ENCODE data around the gene TOGARAM1.

The TOGARAM1 gene

GRCh38 chr14:45094275-45094674, 132.3 kb downstream of the TOGARAM1 start:
- Histone ChIP-seq H3K27ac (ENCODE audit: low read length) (no peak overlapping the region), H3K4me3 (ENCODE audit: low read length) (no peak overlapping the region), H3K27me3 (ENCODE audit: insufficient read depth, low read length) (no peaks in the 10 kb centered on the region), H3K9ac (ENCODE audit: low read depth, low read length) (no peak overlapping the region), H3K9me3 (ENCODE audit: insufficient read depth, low read depth, low read length) (no peaks in the 10 kb centered on the region), H3K36me3 (ENCODE audit: insufficient read depth, low read depth, low read length) (peaks cover 43% of the 10 kb centered on the region), H3K4me1 (ENCODE audit: insufficient read depth, low read length) (no peaks in the 10 kb centered on the region)

- Histone ChIP-seq H3K4me3 (ENCODE audit: low read length) (no peak overlapping the region), H3K4me1 (ENCODE audit: insufficient read depth, low read length) (no peaks in the 10 kb centered on the region), H3K9me3 (ENCODE audit: insufficient read depth, low read depth, low read length) (no peaks in the 10 kb centered on the region), H3K27me3 (ENCODE audit: insufficient read depth, low read length) (no peaks in the 10 kb centered on the region), H3K27ac (ENCODE audit: low read length) (no peak overlapping the region), H3K36me3 (ENCODE audit: insufficient read depth, low read depth, low read length) (peaks cover 52% of the 10 kb centered on the region), H3K9ac (ENCODE audit: low read depth, low read length) (no peak overlapping the region)
Observed at GRCh38 chr14:45095143-45095542, 133.2 kb downstream of the TOGARAM1 start.

- Histone ChIP-seq H3K9me3 (ENCODE audit: insufficient read depth, low read depth, low read length) (no peaks in the 10 kb centered on the region), H3K4me3 (ENCODE audit: low read length) (no peak overlapping the region), H3K36me3 (ENCODE audit: insufficient read depth, low read depth, low read length) (peaks cover 63% of the 10 kb centered on the region), H3K27ac (ENCODE audit: low read length) (no peak overlapping the region), H3K4me1 (ENCODE audit: insufficient read depth, low read length) (no peaks in the 10 kb centered on the region), H3K27me3 (ENCODE audit: insufficient read depth, low read length) (no peaks in the 10 kb centered on the region), H3K9ac (ENCODE audit: low read depth, low read length) (no peak overlapping the region)
Observed at GRCh38 chr14:45096218-45096617, 134.2 kb downstream of the TOGARAM1 start.

GRCh38 chr14:45103806-45104205, 141.8 kb downstream of the TOGARAM1 start:
- Histone ChIP-seq H3K36me3 (ENCODE audit: insufficient read depth, low read depth, low read length) (peaks cover 96% of the 10 kb centered on the region), H3K4me1 (ENCODE audit: insufficient read depth, low read length) (no peaks in the 10 kb centered on the region; the same call in 1 of the 2 replicates), H3K9ac (ENCODE audit: low read depth, low read length) (no peak overlapping the region), H3K27ac (ENCODE audit: low read length) (no peak overlapping the region), H3K27me3 (ENCODE audit: insufficient read depth, low read length) (no peaks in the 10 kb centered on the region), H3K9me3 (ENCODE audit: insufficient read depth, low read depth, low read length) (no peaks in the 10 kb centered on the region), H3K4me3 (ENCODE audit: low read length) (no peak overlapping the region)

GRCh38 chr14:45104561-45104960, 142.6 kb downstream of the TOGARAM1 start:
- Histone ChIP-seq H3K9ac (ENCODE audit: low read depth, low read length) (no peak overlapping the region), H3K4me3 (ENCODE audit: low read length) (no peak overlapping the region), H3K36me3 (ENCODE audit: insufficient read depth, low read depth, low read length) (peaks cover 96% of the 10 kb centered on the region), H3K27me3 (ENCODE audit: insufficient read depth, low read length) (no peaks in the 10 kb centered on the region), H3K27ac (ENCODE audit: low read length) (no peak overlapping the region), H3K9me3 (ENCODE audit: insufficient read depth, low read depth, low read length) (no peaks in the 10 kb centered on the region), H3K4me1 (ENCODE audit: insufficient read depth, low read length) (no peaks in the 10 kb centered on the region; the same call in 1 of the 2 replicates)

- H3K36me3 ChIP-seq (ENCODE audit: insufficient read depth, low read depth, low read length) = peaks cover 98% of the 10 kb centered on the region
- no peak overlapping the region for H3K4me3 ChIP-seq (ENCODE audit: low read length)
- H3K4me1 ChIP-seq (ENCODE audit: insufficient read depth, low read length) = no peaks in the 10 kb centered on the region
- no peaks in the 10 kb centered on the region for H3K27me3 ChIP-seq (ENCODE audit: insufficient read depth, low read length)
- H3K27ac ChIP-seq (ENCODE audit: low read length) = no peak overlapping the region
- H3K9me3 ChIP-seq (ENCODE audit: insufficient read depth, low read depth, low read length) = no peaks in the 10 kb centered on the region
- no peak overlapping the region for H3K9ac ChIP-seq (ENCODE audit: low read depth, low read length)
Observed at GRCh38 chr14:45112896-45113781, 151.1 kb downstream of the TOGARAM1 start.

- H3K27ac ChIP-seq (ENCODE audit: low read length) = no peak overlapping the region
- no peak overlapping the region for H3K4me3 ChIP-seq (ENCODE audit: low read length)
- H3K9me3 ChIP-seq (ENCODE audit: insufficient read depth, low read depth, low read length) = no peaks in the 10 kb centered on the region
- no peak overlapping the region for H3K9ac ChIP-seq (ENCODE audit: low read depth, low read length)
- H3K27me3 ChIP-seq (ENCODE audit: insufficient read depth, low read length) = no peaks in the 10 kb centered on the region
- no peaks in the 10 kb centered on the region for H3K4me1 ChIP-seq (ENCODE audit: insufficient read depth, low read length)
- peaks cover 98% of the 10 kb centered on the region for H3K36me3 ChIP-seq (ENCODE audit: insufficient read depth, low read depth, low read length)
Observed at GRCh38 chr14:45114327-45114726, 152.3 kb downstream of the TOGARAM1 start.

GRCh38 chr14:45118594-45118993, 156.6 kb downstream of the TOGARAM1 start:
- Histone ChIP-seq H3K36me3 (ENCODE audit: insufficient read depth, low read depth, low read length) (peaks cover 97% of the 10 kb centered on the region), H3K9me3 (ENCODE audit: insufficient read depth, low read depth, low read length) (no peaks in the 10 kb centered on the region), H3K4me3 (ENCODE audit: low read length) (no peak overlapping the region), H3K27ac (ENCODE audit: low read length) (no peak overlapping the region), H3K27me3 (ENCODE audit: insufficient read depth, low read length) (no peaks in the 10 kb centered on the region), H3K4me1 (ENCODE audit: insufficient read depth, low read length) (no peaks in the 10 kb centered on the region), H3K9ac (ENCODE audit: low read depth, low read length) (no peak overlapping the region)

GRCh38 chr14:45120096-45120495, 158.1 kb downstream of the TOGARAM1 start:
- Histone ChIP-seq H3K36me3 (ENCODE audit: insufficient read depth, low read depth, low read length) (peaks cover 95% of the 10 kb centered on the region), H3K9me3 (ENCODE audit: insufficient read depth, low read depth, low read length) (no peaks in the 10 kb centered on the region), H3K27ac (ENCODE audit: low read length) (no peak overlapping the region), H3K4me3 (ENCODE audit: low read length) (no peak overlapping the region), H3K4me1 (ENCODE audit: insufficient read depth, low read length) (no peaks in the 10 kb centered on the region), H3K27me3 (ENCODE audit: insufficient read depth, low read length) (no peaks in the 10 kb centered on the region), H3K9ac (ENCODE audit: low read depth, low read length) (no peak overlapping the region)

- Histone ChIP-seq H3K9ac (ENCODE audit: low read depth, low read length) (no peak overlapping the region), H3K4me3 (ENCODE audit: low read length) (no peak overlapping the region), H3K36me3 (ENCODE audit: insufficient read depth, low read depth, low read length) (peaks cover 91% of the 10 kb centered on the region), H3K4me1 (ENCODE audit: insufficient read depth, low read length) (no peaks in the 10 kb centered on the region), H3K27ac (ENCODE audit: low read length) (no peak overlapping the region), H3K27me3 (ENCODE audit: insufficient read depth, low read length) (no peaks in the 10 kb centered on the region), H3K9me3 (ENCODE audit: insufficient read depth, low read depth, low read length) (no peaks in the 10 kb centered on the region)
Observed at GRCh38 chr14:45123271-45123670, 161.3 kb downstream of the TOGARAM1 start.

Measured in iPS-20b (cell line).